SU-DHL-6 (cell line): Measurements from ENCODE around the gene AEN.

Source experiments
- EZH2phosphoT487 ChIP-seq: fragments of 200-600 bp; sonication (generic), shearing (Covaris generic); conservative IDR thresholded peaks from 2 replicates; pipeline ENCODE4 v1.6.1; 2018; ENCODE audit warnings: mild to moderate bottlenecking, antibody characterized with exemption, low read length, moderate library complexity, mixed read lengths
- TF ChIP-seq, protein P1 (sequence below): fragments of 200-600 bp; sonication (generic); IDR thresholded peaks from one replicate; pipeline ENCODE4 v1.5.1; 2017; ENCODE audit warnings: antibody characterized with exemption, mild to moderate bottlenecking, low read length, moderate library complexity; ENCODE audit not compliant: insufficient read depth, poor library complexity, severe bottlenecking

DNA sequence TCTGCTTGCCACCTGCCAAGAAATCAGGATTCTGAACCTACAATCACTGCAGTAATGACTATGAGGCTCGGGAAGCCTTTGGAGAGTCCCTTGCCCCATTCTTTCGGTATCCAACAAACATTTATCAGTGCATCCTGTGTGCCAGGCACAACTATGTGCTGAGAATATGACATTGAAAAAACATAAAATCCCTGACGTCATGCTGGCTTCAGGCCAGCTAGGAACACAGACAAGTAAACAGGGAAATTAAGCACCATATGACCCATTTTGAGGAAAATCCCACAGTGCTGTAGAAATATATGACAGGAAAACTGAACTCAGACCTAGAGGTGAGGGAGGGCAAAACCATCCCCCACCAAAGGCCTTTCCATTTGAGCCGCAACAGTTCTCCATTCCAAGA, 40.6 kb upstream of the AEN start:
- TF ChIP-seq, protein P1, sequence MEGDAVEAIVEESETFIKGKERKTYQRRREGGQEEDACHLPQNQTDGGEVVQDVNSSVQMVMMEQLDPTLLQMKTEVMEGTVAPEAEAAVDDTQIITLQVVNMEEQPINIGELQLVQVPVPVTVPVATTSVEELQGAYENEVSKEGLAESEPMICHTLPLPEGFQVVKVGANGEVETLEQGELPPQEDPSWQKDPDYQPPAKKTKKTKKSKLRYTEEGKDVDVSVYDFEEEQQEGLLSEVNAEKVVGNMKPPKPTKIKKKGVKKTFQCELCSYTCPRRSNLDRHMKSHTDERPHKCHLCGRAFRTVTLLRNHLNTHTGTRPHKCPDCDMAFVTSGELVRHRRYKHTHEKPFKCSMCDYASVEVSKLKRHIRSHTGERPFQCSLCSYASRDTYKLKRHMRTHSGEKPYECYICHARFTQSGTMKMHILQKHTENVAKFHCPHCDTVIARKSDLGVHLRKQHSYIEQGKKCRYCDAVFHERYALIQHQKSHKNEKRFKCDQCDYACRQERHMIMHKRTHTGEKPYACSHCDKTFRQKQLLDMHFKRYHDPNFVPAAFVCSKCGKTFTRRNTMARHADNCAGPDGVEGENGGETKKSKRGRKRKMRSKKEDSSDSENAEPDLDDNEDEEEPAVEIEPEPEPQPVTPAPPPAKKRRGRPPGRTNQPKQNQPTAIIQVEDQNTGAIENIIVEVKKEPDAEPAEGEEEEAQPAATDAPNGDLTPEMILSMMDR: no peak
- no peak for TF ChIP-seq EZH2phosphoT487
